GM12892 (cell line): Measurements from ENCODE around the gene CCNB2.

ENCODE experiments used
- POLR2A ChIP-seq: IDR thresholded peaks from 2 replicates; pipeline ENCODE4 v1.6.1; 2011; ENCODE audit warnings: low read depth, low read length, control low read depth
- POLR2AphosphoS5 ChIP-seq: IDR thresholded peaks from 2 replicates; pipeline ENCODE4 v1.6.1; 2011; ENCODE audit warnings: low read depth, low read length, control low read depth
- TAF1 ChIP-seq: IDR thresholded peaks from 2 replicates; pipeline ENCODE4 v1.6.1; 2011; ENCODE audit warnings: low read depth, mild to moderate bottlenecking, control low read depth, low read length, borderline replicate concordance

DNA sequence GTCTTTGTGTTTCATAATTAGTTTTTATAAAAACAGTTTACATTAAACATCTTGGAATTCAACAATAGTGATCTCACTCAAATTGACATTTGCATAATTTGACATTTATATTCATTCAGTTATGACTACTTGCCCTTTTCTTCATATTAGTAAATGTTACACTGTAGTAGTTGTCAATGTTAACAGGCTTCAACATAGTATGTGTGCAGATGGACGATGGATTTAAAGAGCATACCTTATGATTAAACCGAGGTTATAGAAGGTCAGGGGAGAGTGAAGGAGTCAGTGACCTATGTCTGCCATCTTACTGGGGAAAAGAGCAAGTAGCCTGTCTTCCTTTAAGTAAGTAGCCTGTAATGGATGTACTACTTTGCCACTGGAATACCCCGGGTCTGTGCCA lies 8.5 kb upstream of the CCNB2 start:
- TF ChIP-seq TAF1 (no peak), POLR2AphosphoS5 (no peak), POLR2A (no peak)
